MCF 10A (cell line): ENCODE results near the gene TMEM187. TPM values are rescaled to one million over a fixed set of nuclear protein-coding genes. Genes with fewer than 3 reads are reported as not detected.

ENCODE experiments used
- BruUV-seq: library from RNA; stranded (reverse); fragments of 400-500 nt; replicated peaks from 2 replicates; lab custom pipeline; 2021; lab: Mats Ljungman, UMichigan
- CTCF ChIA-PET: fragments of 300-600 bp; sonication (Branson Sonifier 250); formaldehyde crosslinking; extraction: SDS; loops from one replicate; lab custom pipeline; 2021; ENCODE audit warnings: antibody characterized with exemption, inconsistent platforms; lab: Yijun Ruan, JAX
- POLR2A ChIA-PET: fragments of 300-600, 350-650 bp; sonication (Branson Sonifier 250); formaldehyde crosslinking; extraction: SDS; loops from one replicate; lab custom pipeline; 2020; ENCODE audit warnings: antibody characterized with exemption, inconsistent platforms; lab: Yijun Ruan, JAX
- DNase-seq: peaks from one replicate; pipeline ENCODE4 v3.0.0-alpha.2; 2018; ENCODE audit not compliant: unreplicated experiment
- H3K27ac Mint-ChIP-seq: one replicate; pipeline ENCODE4 v1.8.0; 2022; ENCODE audit warnings: mild to moderate bottlenecking, low read depth, mixed read lengths; ENCODE audit not compliant: unreplicated experiment
- H3K27me3 Mint-ChIP-seq: one replicate; pipeline ENCODE4 v1.8.0; 2022; ENCODE audit warnings: mixed read lengths; ENCODE audit not compliant: insufficient read depth, unreplicated experiment
- H3K36me3 Mint-ChIP-seq: one replicate; pipeline ENCODE4 v1.8.0; 2022; ENCODE audit warnings: mild to moderate bottlenecking, moderate library complexity, mixed read lengths; ENCODE audit not compliant: insufficient read depth, unreplicated experiment
- H3K4me1 Mint-ChIP-seq: one replicate; pipeline ENCODE4 v1.8.0; 2022; ENCODE audit warnings: mixed read lengths; ENCODE audit not compliant: insufficient read depth, unreplicated experiment
- H3K4me3 Mint-ChIP-seq: one replicate; pipeline ENCODE4 v1.8.0; 2022; ENCODE audit warnings: mild to moderate bottlenecking, moderate library complexity, mixed read lengths; ENCODE audit not compliant: unreplicated experiment
- H3K9me3 Mint-ChIP-seq: one replicate; pipeline ENCODE4 v1.8.0; 2022; ENCODE audit warnings: mixed read lengths; ENCODE audit not compliant: unreplicated experiment
- CTCF ChIP-seq: fragments of 200-600 bp; IDR thresholded peaks from one replicate; pipeline ENCODE4 v1.8.0; 2022; ENCODE audit warnings: antibody characterized with exemption, mild to moderate bottlenecking; ENCODE audit not compliant: unreplicated experiment
- intact Hi-C: fragments of 100-400 bp; cut with micrococcal nuclease; formaldehyde crosslinking; loops from 2 replicates; pipeline ENCODE4 v1.14.1; 2022
- total RNA-seq: library from RNA; stranded (reverse); gene quantifications from 2 replicates; pipeline ENCODE4 v1.2.3, GENCODE V29; 2022

TMEM187 gene
- total RNA-seq, 1 experiment from 2014 or later, result 9.3 TPM

DNA sequence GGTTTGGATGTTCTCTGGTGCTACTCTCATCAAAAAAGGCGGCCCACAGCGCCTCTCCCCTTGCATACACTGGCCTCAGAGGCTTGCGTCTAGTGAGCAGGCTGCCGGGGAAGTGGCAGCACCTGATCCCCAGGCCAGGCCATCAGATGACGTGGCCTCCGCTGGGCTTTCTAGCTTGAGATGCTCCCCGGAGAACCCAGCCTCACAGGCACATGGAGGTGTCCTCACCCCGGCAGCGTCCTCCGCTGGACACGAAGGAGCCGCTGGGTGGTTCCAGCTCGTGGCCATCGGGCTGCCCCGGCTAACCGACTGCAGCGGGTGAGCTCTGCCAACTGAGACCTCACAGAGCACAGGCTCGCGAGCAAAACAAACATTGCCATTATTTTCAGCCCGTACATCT is 34.4 kb downstream of the TMEM187 start:
- CTCF ChIA-PET, result interaction anchor here (0.7 kb wide), 1 partner anchor 21 kb away, joined by 3 read pairs; no protein-coding TSS in a partner anchor
- POLR2A ChIA-PET, result interaction anchor here (1.2 kb wide), 1 partner anchor 21 kb away, joined by 3 read pairs; no protein-coding TSS in a partner anchor
- DNase-seq, result no peak
- Mint-ChIP-seq H3K27ac (no peak overlapping the region), H3K9me3 (no peaks in the 10 kb centered on the region), H3K36me3 (peaks cover 43% of the 10 kb centered on the region), H3K27me3 (peaks cover 58% of the 10 kb centered on the region), H3K4me1 (peaks cover 21% of the 10 kb centered on the region), H3K4me3 (no peak overlapping the region)
- intact Hi-C loops, result no loop called here
- no peak for TF ChIP-seq CTCF
- no TSS peak for BruUV-seq

GRCh38 chrX:154008521-154008920 is 36.0 kb downstream of the TMEM187 start:
- ChIA-PET CTCF (no interaction called here), POLR2A (interaction anchor here (1.0 kb wide), 1 partner anchor 12 kb away, joined by 4 read pairs; no protein-coding TSS in a partner anchor)
- no TSS peak for BruUV-seq
- no peak for DNase-seq
- Mint-ChIP-seq H3K9me3 (no peaks in the 10 kb centered on the region), H3K4me3 (no peak overlapping the region), H3K4me1 (peaks cover 15% of the 10 kb centered on the region), H3K27ac (peak overlapping the region; percentile 49), H3K27me3 (peaks cover 47% of the 10 kb centered on the region), H3K36me3 (peaks cover 48% of the 10 kb centered on the region)
- TF ChIP-seq CTCF, result no peak
- intact Hi-C loops, result no loop called here

DNA sequence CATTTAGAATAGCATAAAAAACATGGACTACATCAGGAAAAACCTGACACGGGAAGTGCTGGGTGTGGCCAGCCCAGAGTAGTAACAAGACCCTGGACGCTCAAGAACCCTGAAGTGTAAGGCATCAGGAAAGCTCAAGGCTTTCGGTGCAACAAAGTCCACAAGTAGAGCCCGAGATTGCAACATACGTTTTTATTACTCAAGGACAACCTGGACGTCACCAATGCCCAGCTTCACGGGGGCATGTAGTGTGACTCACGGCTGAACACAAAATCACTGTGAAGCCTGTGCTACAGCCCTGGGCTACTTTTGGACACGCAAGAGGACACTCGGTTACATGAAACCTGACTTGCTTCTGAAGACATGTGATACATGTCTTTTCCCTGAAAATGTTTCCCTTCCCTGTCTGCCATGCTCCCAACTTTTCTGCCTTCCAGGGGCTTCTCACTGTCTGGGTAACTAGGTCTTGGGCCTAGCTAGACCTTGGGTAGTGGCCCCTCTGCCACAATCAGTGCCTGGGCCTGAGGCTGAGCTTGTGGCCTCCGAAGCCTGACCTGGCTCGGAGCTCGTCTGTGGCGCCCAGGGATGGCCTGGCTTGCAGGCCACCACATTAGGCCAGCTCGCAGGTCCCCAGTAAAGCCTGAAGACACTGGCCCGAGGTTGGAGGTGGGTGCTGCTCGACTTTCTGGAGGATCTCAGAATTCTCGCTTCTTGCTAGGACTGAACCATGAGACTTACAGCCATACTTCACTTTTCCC is 38.0 kb downstream of the TMEM187 start:
- H3K9me3 Mint-ChIP-seq, result no peaks in the 10 kb centered on the region
- ChIA-PET POLR2A (interaction anchor here (0.6 to 2.1 kb wide), 6 partner anchors 9 to 42 kb away, joined by 3 to 16 read pairs (median 4); partner anchors contain the start of genes HCFC1, IRAK1 and TMEM187), CTCF (interaction anchor here (0.7 to 0.9 kb wide), 3 partner anchors 26 to 531 kb away, joined by 3 to 5 read pairs (median 3); no protein-coding TSS in a partner anchor)
- H3K4me3 Mint-ChIP-seq, result no peak overlapping the region
- TSS peak; percentile 82 for BruUV-seq
- H3K27ac Mint-ChIP-seq, result peak overlapping the region; percentile 16
- peak; percentile 98 for DNase-seq
- H3K36me3 Mint-ChIP-seq, result peaks cover 63% of the 10 kb centered on the region
- intact Hi-C loops, result no loop called here
- peaks cover 15% of the 10 kb centered on the region for H3K4me1 Mint-ChIP-seq
- H3K27me3 Mint-ChIP-seq, result peaks cover 35% of the 10 kb centered on the region
- TF ChIP-seq CTCF, result no peak
